Amygdala (tissue), 56 donors: ENCODE data around the gene MECR.

Source experiments
- DNase-seq, 56 donors: peaks; one replicate each; lab custom pipeline; 2025; lab: John Stamatoyannopoulos, UW

The MECR gene

DNA sequence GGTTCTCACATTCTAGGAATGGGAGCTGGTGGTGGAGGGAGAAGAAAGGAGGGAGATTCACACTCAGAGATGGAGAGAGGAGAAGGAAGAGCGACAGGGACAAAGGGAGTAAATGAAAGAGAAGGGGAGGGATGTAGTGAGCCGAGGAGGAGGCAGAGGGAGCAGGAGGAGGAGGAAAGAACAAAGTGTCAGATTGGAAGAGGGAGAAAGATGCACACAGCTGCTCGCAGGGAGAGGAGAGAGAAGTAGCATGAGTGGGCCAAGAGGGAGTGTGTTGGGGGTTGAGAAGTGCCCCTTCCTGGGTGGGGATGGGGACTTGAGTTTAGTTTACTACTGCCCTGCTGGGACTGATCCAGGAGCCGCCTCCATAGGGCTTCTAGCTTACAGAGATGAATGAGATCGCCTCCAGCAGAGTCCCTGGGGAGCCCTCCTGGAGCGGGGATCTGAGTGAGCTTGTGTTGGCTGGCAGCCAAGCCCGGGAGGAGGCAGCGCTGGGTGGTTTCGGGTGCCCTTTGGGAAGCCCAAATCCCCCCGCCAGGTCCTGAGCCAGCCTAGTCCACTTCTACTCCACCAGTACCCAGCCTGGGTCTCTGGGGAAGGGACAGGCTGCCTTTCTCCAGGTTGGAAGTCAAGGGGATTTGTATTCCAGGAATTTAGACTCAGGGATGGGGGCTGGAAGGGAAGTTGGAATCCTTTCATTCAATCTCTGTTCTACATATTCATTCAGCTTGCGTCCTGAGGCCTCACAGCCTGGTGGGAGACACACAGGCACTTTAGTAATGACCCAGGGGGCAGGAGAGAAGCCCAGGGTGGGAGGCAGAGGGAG lies 26.5 kb upstream of the MECR start:
- DNase-seq = peak in 5 of 56 donors; percentile 19 to 41 (median 27)

GRCh38 chr1:29256394-29256793 lies 25.7 kb upstream of the MECR start:
- no peak for DNase-seq

GRCh38 chr1:29255134-29255666 lies 24.5 kb upstream of the MECR start:
- DNase-seq = no peak

GRCh38 chr1:29254346-29254745 lies 23.6 kb upstream of the MECR start:
- no peak for DNase-seq

DNA sequence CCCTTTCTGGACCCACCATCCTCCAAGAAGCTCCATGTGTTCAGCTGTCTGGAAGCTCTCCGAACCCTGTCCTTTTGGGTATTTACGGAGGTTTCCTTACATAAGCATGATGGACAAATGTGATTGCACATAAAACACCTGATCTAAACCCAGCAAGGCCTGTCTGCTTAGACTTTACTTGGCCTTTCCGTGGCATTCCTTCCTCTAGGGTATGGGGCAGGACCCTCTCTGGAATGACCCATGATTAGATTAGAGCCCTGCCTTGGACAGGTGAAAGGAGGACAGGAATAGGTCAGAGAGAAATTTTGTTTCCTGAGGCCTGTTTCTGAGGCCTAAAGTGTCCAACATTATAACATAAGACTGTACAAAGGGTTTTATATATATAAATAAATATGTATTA lies 22.4 kb upstream of the MECR start:
- no peak for DNase-seq

- DNase-seq = no peak
Observed at GRCh38 chr1:29251164-29252124, 20.7 kb upstream of the MECR start.

GRCh38 chr1:29249951-29250581 lies 19.3 kb upstream of the MECR start:
- no peak for DNase-seq

- no peak for DNase-seq
Observed at GRCh38 chr1:29249170-29249691, 18.5 kb upstream of the MECR start.

- no peak for DNase-seq
Observed at GRCh38 chr1:29248409-29248808, 17.7 kb upstream of the MECR start.

- DNase-seq = no peak
Observed at GRCh38 chr1:29247571-29248273, 17.0 kb upstream of the MECR start.

DNA sequence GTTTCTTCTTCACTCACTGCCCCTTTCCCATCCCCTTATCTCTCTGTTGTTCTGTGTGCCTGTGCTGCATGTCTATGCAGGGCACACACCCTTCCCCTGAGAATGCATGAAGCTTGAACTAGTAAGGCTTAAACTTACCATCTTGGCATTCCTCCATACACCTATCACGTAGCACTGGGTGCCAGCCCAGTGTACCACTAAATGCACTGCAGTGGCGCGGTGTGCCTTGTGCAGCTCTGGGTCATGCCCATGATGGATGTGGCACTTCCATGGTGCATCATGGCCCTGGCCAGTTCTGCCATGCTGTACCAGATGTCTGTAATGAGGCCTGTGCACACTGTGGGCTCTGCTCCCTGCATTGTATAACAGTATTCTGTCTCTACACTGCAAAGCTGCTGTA lies 16.3 kb upstream of the MECR start:
- no peak for DNase-seq

DNA sequence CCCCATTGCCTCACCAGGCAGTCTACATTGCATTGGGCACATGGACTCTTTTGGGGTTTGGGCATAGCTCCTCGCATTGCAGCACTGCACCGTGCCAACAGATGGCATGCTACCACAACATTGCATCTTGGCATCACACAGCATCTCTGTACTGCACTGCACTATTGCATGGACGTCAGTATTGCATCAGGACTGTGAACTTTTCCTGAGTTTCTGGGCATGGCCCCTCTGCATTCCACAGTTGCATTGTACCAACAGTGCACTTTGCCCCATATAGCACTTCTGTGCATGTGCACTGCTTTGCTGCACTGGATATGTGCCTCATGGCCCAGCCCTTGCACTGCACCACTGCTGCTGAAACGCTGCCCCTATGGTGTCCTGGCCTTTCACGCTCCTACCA lies 15.1 kb upstream of the MECR start:
- peak in 18 of 56 donors; percentile 7 to 55 (median 28) for DNase-seq

DNA sequence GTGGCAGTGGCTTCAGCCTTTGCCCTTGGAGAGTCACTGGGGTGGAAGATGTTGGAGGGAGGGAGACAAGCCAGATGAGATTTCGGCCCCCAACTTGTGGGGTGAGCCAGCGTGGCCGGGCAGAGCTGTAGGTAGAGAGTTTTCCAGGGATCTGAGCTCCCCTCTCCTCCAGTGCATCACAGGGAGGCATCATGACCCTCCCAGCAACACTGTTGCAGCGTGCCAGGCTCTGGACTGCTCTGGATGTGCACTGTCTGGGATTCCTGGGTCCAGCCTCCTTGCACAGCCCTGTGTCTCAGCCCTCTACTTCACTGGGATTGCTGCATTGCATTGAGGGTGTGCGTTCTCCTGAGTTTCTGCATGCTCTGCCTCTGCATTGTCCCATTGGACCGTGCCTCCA lies 14.5 kb upstream of the MECR start:
- no peak for DNase-seq

DNA sequence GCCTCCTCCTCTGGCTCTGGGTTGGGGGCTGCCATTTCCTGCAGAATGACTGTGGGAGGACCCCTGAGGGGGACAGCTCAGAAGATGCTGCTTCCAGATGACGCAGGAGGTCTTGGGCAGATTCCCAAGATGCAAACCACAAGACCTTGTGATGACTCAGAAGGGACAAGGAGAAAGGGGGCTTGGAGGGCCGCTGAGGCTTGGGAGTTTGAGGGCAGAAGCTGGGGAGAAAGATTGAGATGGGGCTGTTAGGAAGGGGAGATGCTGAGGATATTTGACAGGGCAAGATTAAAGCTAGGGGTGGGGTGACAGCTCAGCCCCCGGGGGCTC lies 13.1 kb upstream of the MECR start:
- DNase-seq = no peak

DNA sequence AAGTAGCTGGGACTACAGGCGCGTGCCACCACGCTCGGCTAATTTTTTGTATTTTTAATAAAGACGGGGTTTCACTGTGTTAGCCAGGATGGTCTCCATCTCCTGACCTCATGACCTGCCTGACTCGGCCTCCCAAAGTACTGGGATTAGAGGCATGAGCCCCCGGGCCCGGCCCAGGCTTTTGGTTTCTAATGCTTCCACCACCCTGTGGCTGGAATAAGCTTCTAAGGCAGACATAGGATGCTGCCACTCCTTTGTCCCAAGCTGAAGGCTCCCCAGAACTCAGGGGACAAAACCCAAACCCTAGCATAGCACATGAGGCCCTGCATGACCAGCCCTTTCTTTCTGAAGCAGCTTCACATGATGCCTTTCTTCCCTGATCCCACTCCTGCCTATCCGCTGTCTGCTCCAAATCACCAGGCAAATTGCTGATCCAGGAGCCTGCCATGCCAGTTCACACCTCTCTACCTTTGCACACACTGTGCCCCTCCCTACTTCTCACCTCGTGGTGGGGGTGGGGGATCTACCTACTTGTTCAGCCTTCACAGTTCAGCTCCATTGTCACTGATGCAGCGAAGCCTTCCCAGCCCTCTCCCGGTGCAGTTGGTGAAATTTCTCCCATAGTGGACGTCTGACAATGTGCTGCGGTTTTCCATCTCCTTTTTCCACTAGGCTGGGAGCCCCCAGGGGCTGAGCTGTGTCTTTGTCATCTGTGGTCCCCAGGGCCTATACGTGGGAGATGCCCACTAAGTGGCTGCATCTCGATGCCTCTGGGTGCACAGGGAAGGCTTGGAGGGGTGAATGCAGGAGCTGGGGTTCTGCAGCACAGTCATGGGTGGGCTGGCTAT lies 12.5 kb upstream of the MECR start:
- no peak for DNase-seq

GRCh38 chr1:29240986-29241385 lies 10.3 kb upstream of the MECR start:
- DNase-seq = no peak

- no peak for DNase-seq
Observed at GRCh38 chr1:29240400-29240837, 9.7 kb upstream of the MECR start.

GRCh38 chr1:29239142-29239541 lies 8.4 kb upstream of the MECR start:
- no peak for DNase-seq

GRCh38 chr1:29238620-29239002 lies 7.9 kb upstream of the MECR start:
- DNase-seq = no peak
